Gastrocnemius medialis (tissue), 4 donors: ENCODE results near the gene TGFA. TPM values are rescaled to one million over a fixed set of nuclear protein-coding genes. Genes with fewer than 3 reads are reported as not detected.

Experiments
- ATAC-seq, 2 donors: fragments of 150-250 bp; one replicate each; pipeline ENCODE4 v1.9.1; 2016
- DNase-seq, 2 donors: peaks; one replicate each; pipeline ENCODE4 v3.0.0-alpha.2; 2019
- H3K27ac ChIP-seq, 4 donors: fragments of 200-600 bp; sonication (generic); 1 replicate in 1 of 4; 2 replicates in 3 of 4; pipeline ENCODE4 v1.5.1; 2016 to 2018; ENCODE audit warnings: mild to moderate bottlenecking in 2 of 4, moderate library complexity in 1 of 4
- H3K27me3 ChIP-seq, 3 donors: fragments of 200-600 bp; sonication (generic) in 2 of 3; 1 replicate in 1 of 3; 2 replicates in 2 of 3; pipeline versions ENCODE4 v1.5.1 to v1.6.0; 2016 to 2019; ENCODE audit warnings: mild to moderate bottlenecking in 1 of 3, moderate library complexity in 1 of 3
- H3K36me3 ChIP-seq, 2 donors: fragments of 200-600 bp; sonication (generic) in 1 of 2; one replicate each; pipeline ENCODE4 v1.5.1; 2017 to 2018
- H3K4me1 ChIP-seq, 2 donors: fragments of 200-600 bp; sonication (generic) in 1 of 2; one replicate each; pipeline ENCODE4 v1.5.1; 2016 to 2017; ENCODE audit warnings: mild to moderate bottlenecking in 2 of 2
- H3K4me3 ChIP-seq, 4 donors: fragments of 200-600 bp; sonication (generic) in 3 of 4; 1 replicate in 1 of 4; 2 replicates in 3 of 4; pipeline ENCODE4 v1.5.1; 2016 to 2019; ENCODE audit warnings: mild to moderate bottlenecking in 2 of 4
- H3K9me3 ChIP-seq, 3 donors: fragments of 200-600 bp; sonication (generic) in 2 of 3; 1 replicate in 1 of 3; 2 replicates in 2 of 3; pipeline ENCODE4 v1.5.1; 2016 to 2019
- CTCF ChIP-seq, 5 experiments: fragments of 450-650 bp in 3 of 5; fragments of 200-600 bp in 2 of 5; sonication (generic) in 2 of 5; IDR thresholded peaks in 4 of 5; conservative IDR thresholded peaks in 1 of 5; 1 replicate in 4 of 5; 2 replicates in 1 of 5; pipeline ENCODE4 v1.5.1; 2016 to 2019; ENCODE audit warnings: antibody characterized with exemption in 5 of 5, mild to moderate bottlenecking in 3 of 5, moderate library complexity in 3 of 5
- POLR2A ChIP-seq, 2 donors: fragments of 450-650 bp; IDR thresholded peaks; one replicate each; pipeline ENCODE4 v1.6.1; 2017; ENCODE audit warnings: antibody characterized with exemption in 2 of 2, mild to moderate bottlenecking in 2 of 2, moderate library complexity in 2 of 2
- in situ Hi-C, 4 donors: fragments of 200-750 bp; cut with MboI; loops; one replicate each; pipeline versions ENCODE4 v1.15.0 to v1.8.0; 2017; ENCODE audit warnings: low sequenced_read_pairs in 4 of 4
- intact Hi-C: fragments of 100-400 bp; cut with DNase I; formaldehyde crosslinking; loops from one replicate; pipeline ENCODE4 v1.15.1; 2023; ENCODE audit warnings: low total_unique reads
- total RNA-seq, 4 donors: library from RNA; depleted of rRNA; stranded (reverse); fragments of >200 nt; gene quantifications; one replicate each; pipeline versions ENCODE4 v1.1.0 to v1.2.3, GENCODE V29; 2016

Gene TGFA
- total RNA-seq, 4 donors from 2014 or later, result 0.05 to 0.26 (median 0.18) TPM; not detected in 1

DNA sequence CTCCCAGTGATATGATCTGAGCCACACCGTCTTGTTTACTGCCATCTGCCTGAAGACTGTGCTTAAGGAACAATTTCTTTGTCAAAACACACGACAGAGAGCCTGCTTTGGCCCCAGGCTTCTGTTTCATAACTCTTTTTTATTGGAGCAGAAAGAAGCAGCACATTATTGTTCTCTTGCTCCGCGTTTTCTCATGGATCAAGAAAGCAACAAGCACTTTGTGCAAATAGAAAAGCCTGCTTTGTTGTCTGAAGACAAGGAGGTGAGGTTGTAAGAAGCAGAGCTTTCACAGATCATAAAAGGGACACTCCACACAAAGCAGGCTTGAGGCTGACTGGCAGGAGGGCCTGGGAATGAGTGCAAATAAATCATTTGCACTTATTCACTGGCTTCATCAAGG, 133.5 kb downstream of the TGFA start:
- no peak for TF ChIP-seq POLR2A (IDR thresholded peaks at IDR 0.05)
- Histone ChIP-seq H3K27ac (no peak overlapping the region), H3K4me3 (no peak overlapping the region), H3K9me3 (no peaks in the 10 kb centered on the region), H3K36me3 (no peaks in the 10 kb centered on the region), H3K4me1 (no peaks in the 10 kb centered on the region), H3K27me3 (no peaks in the 10 kb centered on the region)
- in situ Hi-C loops, result no loop called here
- intact Hi-C loops, result no loop called here
- no peak for DNase-seq
- no peak for ATAC-seq

DNA sequence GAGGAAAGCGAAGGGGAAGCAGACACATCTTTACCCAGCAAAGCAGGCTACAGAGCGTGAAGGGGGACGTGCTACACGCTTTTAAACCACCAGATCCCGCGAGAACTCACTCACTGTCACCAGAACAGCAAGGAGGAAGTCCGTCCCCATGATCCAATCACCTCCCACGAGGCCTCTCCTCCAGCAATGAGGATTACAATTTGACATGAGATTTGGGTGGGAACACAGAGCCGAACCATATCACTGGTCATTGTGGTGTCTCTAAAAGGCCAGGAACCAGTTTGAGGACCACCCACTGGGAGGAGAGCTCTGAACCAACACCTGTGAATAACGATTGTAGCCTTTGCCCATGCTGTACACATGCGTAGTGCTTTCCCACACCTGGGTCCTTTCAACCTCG, 135.1 kb downstream of the TGFA start:
- Histone ChIP-seq H3K36me3 (no peaks in the 10 kb centered on the region), H3K27ac (no peak overlapping the region), H3K4me3 (no peak overlapping the region), H3K9me3 (no peaks in the 10 kb centered on the region), H3K27me3 (no peaks in the 10 kb centered on the region), H3K4me1 (no peaks in the 10 kb centered on the region)
- TF ChIP-seq POLR2A (IDR thresholded peaks at IDR 0.05), result no peak
- no peak for TF ChIP-seq CTCF (IDR thresholded peaks at IDR 0.05 in 4 of 5, conservative IDR thresholded peaks at IDR 0.05 in 1 of 5)
- ATAC-seq (no peak), DNase-seq (no peak)
- in situ Hi-C loops, result no loop called here
- intact Hi-C loops, result no loop called here

DNA sequence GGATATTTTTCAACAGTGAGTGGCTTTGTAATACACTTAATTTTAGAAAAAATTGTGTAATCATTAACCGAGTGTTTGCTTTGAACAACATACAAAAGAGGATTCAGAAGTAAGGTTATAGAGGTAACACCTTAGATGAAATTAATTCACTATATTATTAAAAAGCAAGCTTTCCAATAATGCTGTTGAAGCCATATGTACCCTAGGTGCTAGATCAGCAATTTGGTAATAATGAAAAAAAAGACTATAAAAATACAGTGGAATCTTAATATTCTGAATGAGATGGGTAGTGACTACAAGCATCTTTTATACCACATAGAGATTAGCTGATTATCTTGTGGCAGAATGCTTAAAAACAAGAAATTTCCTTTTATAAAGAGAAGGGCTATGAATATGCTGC, 136.6 kb downstream of the TGFA start:
- Histone ChIP-seq H3K9me3 (no peaks in the 10 kb centered on the region), H3K27ac (no peak overlapping the region), H3K36me3 (no peaks in the 10 kb centered on the region), H3K4me1 (no peaks in the 10 kb centered on the region), H3K4me3 (no peak overlapping the region), H3K27me3 (no peaks in the 10 kb centered on the region)
- ATAC-seq, result no peak
- in situ Hi-C loops, result no loop called here
- intact Hi-C loops, result no loop called here
- DNase-seq, result no peak
- TF ChIP-seq POLR2A (IDR thresholded peaks at IDR 0.05), result no peak
- no peak for TF ChIP-seq CTCF (IDR thresholded peaks at IDR 0.05 in 4 of 5, conservative IDR thresholded peaks at IDR 0.05 in 1 of 5)

DNA sequence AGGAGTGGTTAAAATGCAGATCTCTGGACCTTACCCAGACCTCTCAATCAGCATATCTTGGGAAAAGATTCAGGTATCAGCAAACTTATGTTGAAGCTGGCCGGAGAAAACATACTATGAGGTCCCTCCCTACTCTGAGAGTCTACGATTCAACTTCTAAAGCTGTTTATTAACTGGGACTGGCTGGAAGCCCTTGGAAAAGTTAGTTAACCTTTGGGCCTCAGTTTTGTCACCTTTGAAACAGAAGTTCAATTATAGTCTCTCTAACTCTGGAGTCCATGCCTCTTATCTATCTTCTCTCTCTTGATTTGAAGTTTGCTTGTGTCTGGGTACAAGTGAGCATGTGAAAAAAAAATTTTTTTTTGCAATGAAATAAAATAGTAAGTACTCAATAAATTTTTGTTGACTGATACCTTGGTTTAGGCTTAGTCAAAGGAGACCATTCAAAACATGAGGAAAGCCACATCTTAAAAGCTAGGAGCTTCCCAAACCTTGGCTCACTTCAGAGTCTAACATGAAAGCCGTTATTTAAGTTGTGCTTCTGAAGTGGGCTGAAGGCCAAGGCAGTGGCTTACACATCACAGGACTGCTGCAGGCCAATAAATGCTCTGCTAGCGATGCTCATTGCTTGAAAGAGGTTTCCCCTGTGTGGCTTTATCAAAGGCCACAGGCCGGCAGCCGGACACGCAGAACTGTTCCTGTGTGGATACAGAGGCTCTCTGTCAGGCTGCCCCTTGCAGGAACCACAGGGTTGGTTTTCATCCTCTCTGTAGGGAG, 141.1 kb downstream of the TGFA start:
- no peak for ATAC-seq
- Histone ChIP-seq H3K27ac (no peak overlapping the region), H3K27me3 (no peaks in the 10 kb centered on the region), H3K4me1 (no peaks in the 10 kb centered on the region), H3K4me3 (no peak overlapping the region), H3K9me3 (no peaks in the 10 kb centered on the region), H3K36me3 (no peaks in the 10 kb centered on the region)
- in situ Hi-C loops (no loop called here), intact Hi-C loops (no loop called here)
- TF ChIP-seq POLR2A (IDR thresholded peaks at IDR 0.05) (no peak), CTCF (IDR thresholded peaks at IDR 0.05 in 4 of 5, conservative IDR thresholded peaks at IDR 0.05 in 1 of 5) (no peak)
- DNase-seq, result no peak

GRCh38 chr2:70411483-70412125, 142.0 kb downstream of the TGFA start:
- no peak overlapping the region for H3K4me3 ChIP-seq
- ATAC-seq, result no peak
- TF ChIP-seq POLR2A (IDR thresholded peaks at IDR 0.05), result no peak
- TF ChIP-seq CTCF (IDR thresholded peaks at IDR 0.05 in 4 of 5, conservative IDR thresholded peaks at IDR 0.05 in 1 of 5), result no peak
- in situ Hi-C loops (no loop called here), intact Hi-C loops (no loop called here)
- H3K4me1 ChIP-seq, result no peaks in the 10 kb centered on the region
- no peak for DNase-seq
- no peaks in the 10 kb centered on the region for H3K27me3 ChIP-seq
- no peaks in the 10 kb centered on the region for H3K9me3 ChIP-seq
- no peak overlapping the region for H3K27ac ChIP-seq
- H3K36me3 ChIP-seq, result no peaks in the 10 kb centered on the region
